DOHH2 (cell line): ENCODE results near the gene ZNF304.

Experiments used
- H3F3A ChIP-seq: fragments of 200-600 bp; sonication (generic), shearing (Covaris generic); 2 replicates; pipeline ENCODE4 v1.6.0; 2016; ENCODE audit warnings: antibody characterized with exemption, mild to moderate bottlenecking; ENCODE audit not compliant: control insufficient read depth, insufficient read depth
- H3K27ac ChIP-seq: fragments of 200-600 bp; sonication (generic); 2 replicates; pipeline ENCODE4 v1.5.1; 2014; ENCODE audit warnings: low read depth, mild to moderate bottlenecking, low read length, moderate library complexity
- H3K27me3 ChIP-seq: fragments of 200-600 bp; sonication (generic); 2 replicates; pipeline ENCODE4 v1.6.1; 2014; ENCODE audit warnings: mild to moderate bottlenecking, low read length, mixed read lengths; ENCODE audit not compliant: control insufficient read depth
- H3K36me3 ChIP-seq: fragments of 200-600 bp; sonication (generic); 2 replicates; pipeline ENCODE4 v1.6.1; 2014; ENCODE audit warnings: mild to moderate bottlenecking, low read length, moderate library complexity, mixed read lengths; ENCODE audit not compliant: control insufficient read depth
- H3K4me1 ChIP-seq: fragments of 200-600 bp; sonication (generic); 2 replicates; pipeline ENCODE4 v1.6.1; 2014; ENCODE audit warnings: mild to moderate bottlenecking, low read length, mixed read lengths; ENCODE audit not compliant: control insufficient read depth
- H3K4me2 ChIP-seq: fragments of 200-600 bp; sonication (generic); 2 replicates; pipeline ENCODE4 v1.6.0; 2014; ENCODE audit warnings: mild to moderate bottlenecking, low read length, moderate library complexity
- H3K4me3 ChIP-seq: fragments of 200-600 bp; sonication (generic); 2 replicates; pipeline ENCODE4 v1.5.1; 2014; ENCODE audit warnings: mild to moderate bottlenecking, low read length, mixed read lengths
- H3K79me2 ChIP-seq: fragments of 200-600 bp; sonication (generic); 2 replicates; pipeline ENCODE4 v1.6.1; 2014; ENCODE audit warnings: mild to moderate bottlenecking, low read length, mixed read lengths; ENCODE audit not compliant: control insufficient read depth
- H3K9me2 ChIP-seq: fragments of 200-600 bp; sonication (generic); replicated peaks from 2 replicates; pipeline ENCODE4 v1.6.1; 2014; ENCODE audit warnings: mild to moderate bottlenecking, low read length, mixed read lengths; ENCODE audit not compliant: control insufficient read depth
- H3K9me3 ChIP-seq: fragments of 200-600 bp; sonication (generic); 2 replicates; pipeline ENCODE4 v1.6.1; 2014; ENCODE audit warnings: antibody characterized with exemption, low read length, mixed read lengths; ENCODE audit not compliant: control insufficient read depth, insufficient read depth
- H4K20me1 ChIP-seq: fragments of 200-600 bp; sonication (generic); 2 replicates; pipeline ENCODE4 v1.6.0; 2014; ENCODE audit warnings: low read depth, mild to moderate bottlenecking, antibody characterized with exemption, low read length, moderate library complexity; ENCODE audit not compliant: control insufficient read depth, insufficient read depth
- CTCF ChIP-seq: fragments of 200-600 bp; sonication (generic); IDR thresholded peaks from one replicate; pipeline ENCODE4 v1.5.1; 2014; ENCODE audit warnings: antibody characterized with exemption, mild to moderate bottlenecking, low read depth, low read length; ENCODE audit not compliant: poor library complexity, severe bottlenecking
- EZH2phosphoT487 ChIP-seq: fragments of 200-600 bp; sonication (generic); IDR thresholded peaks from 2 replicates; pipeline ENCODE4 v1.6.1; 2017; ENCODE audit warnings: borderline replicate concordance, mild to moderate bottlenecking, antibody characterized with exemption, low read length, moderate library complexity, mixed read lengths

The ZNF304 gene

GRCh38 chr19:57377498-57378146, 26.6 kb downstream of the ZNF304 start:
- no peaks in the 10 kb centered on the region for H4K20me1 ChIP-seq
- no peak overlapping the region for H3K4me3 ChIP-seq
- no peaks in the 10 kb centered on the region for H3K27me3 ChIP-seq
- H3K9me3 ChIP-seq, result peaks cover 39% of the 10 kb centered on the region; the same call in 1 of the 2 replicates
- no peak overlapping the region for H3K4me2 ChIP-seq
- H3K27ac ChIP-seq, result no peak overlapping the region
- H3K9me2 ChIP-seq, result no peaks in the 10 kb centered on the region
- H3F3A ChIP-seq, result no peaks in the 10 kb centered on the region
- TF ChIP-seq EZH2phosphoT487, result no peak
- TF ChIP-seq CTCF, result no peak
- H3K4me1 ChIP-seq, result no peaks in the 10 kb centered on the region
- no peaks in the 10 kb centered on the region for H3K79me2 ChIP-seq
- H3K36me3 ChIP-seq, result no peaks in the 10 kb centered on the region

- Histone ChIP-seq H3K27ac (no peak overlapping the region), H3K79me2 (no peaks in the 10 kb centered on the region), H3K4me2 (no peak overlapping the region), H3K4me1 (no peaks in the 10 kb centered on the region), H3K9me3 (peaks cover 33% of the 10 kb centered on the region; the same call in 1 of the 2 replicates), H3K4me3 (no peak overlapping the region), H3K27me3 (no peaks in the 10 kb centered on the region), H3K9me2 (no peaks in the 10 kb centered on the region), H3F3A (no peaks in the 10 kb centered on the region), H4K20me1 (no peaks in the 10 kb centered on the region), H3K36me3 (no peaks in the 10 kb centered on the region)
- TF ChIP-seq EZH2phosphoT487 (no peak), CTCF (no peak)
These were observed 29.9 kb downstream of the ZNF304 start for GRCh38 chr19:57380923-57381322.

GRCh38 chr19:57382806-57383488, 31.9 kb downstream of the ZNF304 start:
- Histone ChIP-seq H3K9me2 (no peaks in the 10 kb centered on the region), H3K27ac (no peak overlapping the region), H3F3A (no peaks in the 10 kb centered on the region), H3K27me3 (no peaks in the 10 kb centered on the region), H3K9me3 (peaks cover 26% of the 10 kb centered on the region; the same call in 1 of the 2 replicates), H3K79me2 (no peaks in the 10 kb centered on the region), H3K36me3 (no peaks in the 10 kb centered on the region), H3K4me1 (no peaks in the 10 kb centered on the region), H3K4me3 (no peak overlapping the region), H3K4me2 (no peak overlapping the region), H4K20me1 (no peaks in the 10 kb centered on the region)
- TF ChIP-seq EZH2phosphoT487 (no peak), CTCF (no peak)
